Measurements from ENCODE around the gene FGF3.

Gene FGF3

DNA sequence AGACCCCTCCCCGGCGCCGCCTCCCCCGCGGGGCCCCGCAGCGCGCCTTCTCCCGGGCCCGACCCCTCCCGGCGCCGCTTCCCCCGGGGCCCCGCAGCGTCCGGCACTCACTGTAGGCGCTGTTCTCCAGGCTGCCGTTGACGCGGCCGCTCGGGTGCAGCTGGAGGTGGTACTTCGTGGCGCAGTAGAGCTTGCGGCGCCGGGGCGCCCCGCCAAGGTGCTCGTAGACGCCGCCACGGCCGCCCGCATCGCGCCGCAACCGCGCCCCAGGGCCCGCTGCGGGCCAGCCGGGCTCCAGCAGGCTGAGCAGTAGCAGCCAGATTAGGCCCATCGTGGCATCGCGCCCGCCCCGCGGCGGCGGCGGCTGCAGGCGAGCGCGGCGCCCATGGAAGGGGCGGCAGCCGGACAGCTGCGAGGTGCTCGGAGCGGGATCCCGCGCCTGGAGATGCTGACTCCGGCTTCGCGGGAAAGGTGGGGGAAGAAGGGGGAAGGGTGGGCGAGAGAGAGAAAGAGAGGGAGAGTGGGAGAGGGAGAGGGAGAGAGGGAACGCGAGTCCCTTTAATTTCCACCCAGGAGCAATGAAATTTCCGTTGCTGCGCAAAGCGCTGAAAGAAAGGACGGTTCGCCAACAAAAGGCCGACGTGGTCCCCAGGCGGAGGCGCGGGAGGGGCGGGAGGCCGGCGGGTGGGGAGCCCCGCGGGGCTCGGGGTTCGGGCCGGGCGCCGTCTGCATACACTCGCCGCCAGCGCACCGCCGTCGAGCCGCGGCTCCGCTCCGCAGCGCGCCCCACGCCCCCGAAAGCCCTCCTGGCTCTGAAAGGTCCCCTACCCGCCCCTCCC lies at the start of gene FGF3:
TSS of gene FGF3 (minus strand) at position 814 of the 839 bp plus-strand sequence. CDS start at position 331, 483 bp downstream.
- no peak for DNase-seq (ENCODE audit: low read depth, low spot score)

DNA sequence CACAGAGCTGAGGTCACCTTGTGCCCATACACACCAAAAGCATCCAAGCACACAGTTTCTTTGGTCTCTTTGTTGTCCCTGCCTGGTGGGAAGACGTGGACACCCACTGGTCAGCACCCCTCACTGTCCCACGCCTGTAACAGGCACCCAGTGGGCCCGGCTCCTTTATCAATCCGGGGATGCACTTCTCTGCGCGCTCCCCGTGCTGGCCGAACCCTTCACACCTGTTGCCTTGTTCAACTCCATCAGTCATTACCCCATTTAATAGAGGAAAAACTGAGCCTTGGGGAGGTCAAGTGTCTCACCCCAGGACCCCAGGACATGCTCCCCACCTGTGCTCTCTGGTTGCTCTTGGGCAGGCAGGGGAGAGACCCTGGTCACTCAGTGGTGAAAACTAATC lies 49.7 kb upstream of the FGF3 start:
- DNase-seq (ENCODE audit: low read depth, low spot score) = no peak

DNA sequence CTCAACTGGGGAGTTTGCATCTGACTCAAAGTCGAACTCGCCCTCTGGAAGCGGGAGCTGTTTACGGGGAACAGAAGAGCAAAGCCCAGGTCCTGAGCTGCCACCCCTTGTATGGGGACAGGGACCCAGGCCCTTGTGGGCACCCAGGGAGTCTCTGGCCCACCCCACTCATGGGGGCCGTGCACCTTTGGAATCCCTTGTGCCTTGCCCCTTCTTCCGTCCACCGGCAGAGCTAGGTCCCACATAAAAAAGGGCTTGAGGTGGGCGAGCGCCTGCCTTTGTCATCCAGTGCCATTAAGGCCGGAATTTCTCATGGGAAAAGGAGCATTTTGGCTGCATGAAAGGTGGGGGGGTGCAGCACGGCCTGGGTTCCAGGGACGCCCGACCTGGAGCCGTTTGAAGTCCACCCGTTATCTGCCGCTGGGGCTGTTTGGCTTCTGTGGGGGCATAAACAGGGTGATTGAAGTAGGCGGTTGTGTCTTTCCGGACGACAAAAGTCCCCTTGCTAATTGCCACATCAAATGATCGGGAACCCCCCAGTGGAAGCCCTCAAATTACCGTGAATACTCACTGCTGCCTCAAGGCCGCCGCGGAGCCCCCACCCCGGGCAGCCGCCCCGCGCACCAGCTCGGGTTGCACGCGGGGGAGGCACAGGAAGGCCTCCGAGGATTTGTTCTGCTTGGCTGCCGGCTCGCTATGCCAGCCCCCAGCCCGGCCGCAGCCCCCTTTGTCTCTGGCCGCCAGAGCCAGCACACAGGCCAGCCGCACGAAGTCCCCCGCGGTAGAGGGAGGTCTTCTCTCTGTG lies 49.0 kb upstream of the FGF3 start:
- no peak for DNase-seq (ENCODE audit: low read depth, low spot score)

DNA sequence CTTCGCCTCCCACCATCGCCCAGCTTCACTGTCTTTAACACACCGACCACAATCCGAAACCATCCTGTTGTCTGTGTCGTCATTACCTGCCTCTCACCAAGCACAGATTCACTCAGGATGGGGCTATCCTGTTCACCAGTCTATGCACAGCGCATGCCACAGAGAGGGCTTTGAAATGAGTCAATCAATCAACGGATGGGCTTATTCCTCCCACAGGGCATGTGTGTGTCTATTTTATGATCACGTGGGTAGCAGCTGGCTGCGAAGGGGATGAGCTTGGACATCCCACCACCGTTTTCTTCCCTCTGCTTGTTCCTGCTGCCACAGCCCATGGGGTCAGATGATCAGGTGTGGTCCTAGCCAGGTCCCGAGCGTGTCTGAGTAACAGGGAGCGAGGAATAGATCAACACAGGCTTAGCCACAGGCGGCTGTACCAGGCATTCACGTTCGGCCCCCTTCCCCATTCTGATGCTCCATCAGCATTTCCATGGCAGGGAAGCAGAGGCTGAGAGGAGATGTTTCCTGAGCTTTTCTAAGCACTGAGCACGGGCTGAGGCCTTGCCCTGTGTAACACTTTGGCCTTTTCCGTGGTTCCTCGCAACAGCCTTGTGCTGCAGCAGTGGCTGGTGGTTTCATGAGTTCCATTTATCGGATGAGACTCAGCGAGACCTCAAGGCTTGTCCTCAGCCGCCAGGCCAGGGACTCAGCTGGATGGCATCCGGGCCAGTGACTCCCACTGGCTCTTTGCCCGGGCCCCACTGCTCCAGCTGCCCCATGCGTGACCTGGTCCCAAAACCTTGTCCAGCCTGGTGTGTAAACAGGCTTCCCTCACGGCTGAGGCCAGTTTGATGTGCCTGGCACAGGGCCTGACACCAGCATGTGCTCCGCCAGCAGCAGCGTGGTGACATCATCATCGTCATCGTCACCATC lies 48.1 kb upstream of the FGF3 start:
- no peak for DNase-seq (ENCODE audit: low read depth, low spot score)

DNA sequence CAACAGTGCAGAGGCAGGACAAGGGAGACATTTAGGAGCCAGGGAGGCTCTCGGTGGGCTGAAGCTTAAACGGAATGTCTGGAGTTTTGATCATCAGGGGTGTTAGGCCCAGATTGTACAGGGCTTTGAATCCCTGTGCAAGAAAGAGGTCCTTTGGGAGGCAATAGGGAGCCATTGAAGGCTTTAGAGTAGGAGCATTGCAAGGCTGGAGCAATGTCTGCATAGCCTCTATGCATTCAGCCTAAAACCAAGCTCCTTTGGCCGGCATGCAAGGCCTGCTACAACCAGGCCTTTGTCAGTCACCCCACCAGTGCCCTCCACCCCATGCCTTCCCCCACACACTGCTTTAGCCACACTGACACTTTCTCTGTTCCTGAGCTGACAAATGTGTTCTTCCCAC lies 47.4 kb upstream of the FGF3 start:
- no peak for DNase-seq (ENCODE audit: low read depth, low spot score)

DNA sequence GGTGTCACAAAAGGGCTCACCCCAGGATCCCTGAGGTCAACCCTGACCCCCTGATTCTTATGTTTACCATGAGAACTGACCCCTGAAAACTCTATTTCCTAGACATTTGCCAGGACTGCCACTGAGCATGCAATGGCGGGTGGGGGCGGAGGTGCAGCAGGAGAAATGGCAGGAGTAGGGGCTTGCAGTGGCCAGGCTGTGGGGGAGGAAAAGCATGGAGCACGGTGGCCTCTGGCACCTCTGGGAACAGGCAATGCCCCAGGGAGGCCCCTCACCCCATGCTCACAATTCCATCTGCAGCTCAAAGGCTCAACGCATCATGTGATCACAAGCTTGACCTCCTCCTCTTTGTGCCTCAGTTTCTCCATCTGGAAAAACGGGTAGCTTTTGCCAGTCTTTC lies 46.5 kb upstream of the FGF3 start:
- DNase-seq (ENCODE audit: low read depth, low spot score) = no peak

DNA sequence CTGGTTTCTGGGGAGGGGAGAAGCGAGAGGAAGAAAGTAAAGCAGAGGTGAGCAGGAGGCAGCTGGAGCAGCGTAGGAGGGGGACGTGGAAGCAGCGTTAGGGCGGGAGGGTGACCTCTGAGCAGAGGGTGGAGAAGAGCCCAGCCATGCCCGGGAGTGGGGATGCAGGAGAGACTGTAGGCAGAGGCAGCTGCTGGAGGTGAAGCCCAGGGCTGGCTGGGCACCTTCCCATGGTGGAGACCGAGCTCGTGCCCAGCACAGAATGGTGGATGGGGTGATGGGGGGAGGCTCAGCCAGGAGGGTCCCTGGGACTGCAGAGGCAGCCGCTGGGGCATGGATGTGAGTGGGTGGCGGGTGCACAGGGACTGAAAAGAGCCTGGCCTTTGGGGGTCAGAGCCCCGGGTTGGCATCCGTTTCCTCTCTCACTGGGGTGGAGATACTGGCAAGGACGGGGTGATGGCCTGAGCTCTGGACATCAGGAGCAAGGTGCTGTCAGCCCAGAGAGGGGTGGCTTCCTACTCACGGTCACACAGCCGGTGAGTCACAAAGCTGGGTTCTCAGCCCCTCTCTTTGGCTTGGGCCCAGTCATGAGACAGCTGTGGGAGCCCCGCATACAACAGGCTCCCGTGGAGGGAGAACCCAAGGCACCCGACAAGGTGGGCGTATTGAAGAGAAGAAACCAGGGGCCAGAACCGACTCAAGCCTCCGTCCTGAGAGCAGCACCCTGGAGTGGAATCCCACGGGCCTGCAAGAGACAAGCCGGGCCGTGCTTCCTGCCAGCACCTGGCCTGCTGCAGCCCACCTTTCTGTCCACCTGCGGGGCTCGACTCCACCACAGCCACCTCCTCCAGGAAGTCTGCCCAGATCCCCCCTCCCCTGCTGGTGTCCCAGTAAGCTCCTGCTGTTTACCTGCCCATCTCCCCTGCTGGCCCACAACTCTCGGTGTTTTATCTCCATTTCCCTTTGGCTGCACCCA lies 45.8 kb upstream of the FGF3 start:
- no peak for DNase-seq (ENCODE audit: low read depth, low spot score)

DNA sequence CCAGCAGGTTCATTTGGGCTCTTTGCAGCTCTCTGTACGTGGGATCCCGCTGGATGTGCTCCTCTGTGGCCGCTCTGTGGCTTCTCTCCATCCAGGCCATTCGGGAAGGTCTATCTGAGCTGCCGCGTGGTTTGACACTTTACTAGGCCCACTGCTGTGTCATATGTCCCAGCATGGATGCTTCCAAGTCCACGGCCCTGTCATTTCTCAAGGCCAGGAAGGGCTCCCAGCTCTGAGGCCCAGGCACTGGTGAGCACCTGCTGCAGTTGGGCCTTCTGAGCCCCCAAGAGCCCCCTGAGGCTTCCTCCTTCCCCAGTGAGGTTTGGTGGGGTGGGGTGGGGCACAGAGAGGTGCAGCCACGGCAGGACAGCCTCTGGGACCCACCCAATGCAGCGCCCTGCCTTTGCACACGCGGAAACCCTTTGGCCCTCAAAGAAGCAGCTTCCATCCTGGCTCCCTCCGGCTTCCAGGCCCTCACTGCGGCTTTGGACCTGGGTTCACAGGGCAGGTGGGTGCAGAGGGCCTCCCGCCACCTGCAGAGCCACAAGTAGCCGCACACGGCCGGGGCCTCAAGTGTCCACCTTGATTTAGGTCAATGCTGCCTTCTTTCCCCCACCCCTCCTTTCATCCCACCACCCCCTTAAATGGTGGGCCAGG lies 44.5 kb upstream of the FGF3 start:
- no peak for DNase-seq (ENCODE audit: low read depth, low spot score)

DNA sequence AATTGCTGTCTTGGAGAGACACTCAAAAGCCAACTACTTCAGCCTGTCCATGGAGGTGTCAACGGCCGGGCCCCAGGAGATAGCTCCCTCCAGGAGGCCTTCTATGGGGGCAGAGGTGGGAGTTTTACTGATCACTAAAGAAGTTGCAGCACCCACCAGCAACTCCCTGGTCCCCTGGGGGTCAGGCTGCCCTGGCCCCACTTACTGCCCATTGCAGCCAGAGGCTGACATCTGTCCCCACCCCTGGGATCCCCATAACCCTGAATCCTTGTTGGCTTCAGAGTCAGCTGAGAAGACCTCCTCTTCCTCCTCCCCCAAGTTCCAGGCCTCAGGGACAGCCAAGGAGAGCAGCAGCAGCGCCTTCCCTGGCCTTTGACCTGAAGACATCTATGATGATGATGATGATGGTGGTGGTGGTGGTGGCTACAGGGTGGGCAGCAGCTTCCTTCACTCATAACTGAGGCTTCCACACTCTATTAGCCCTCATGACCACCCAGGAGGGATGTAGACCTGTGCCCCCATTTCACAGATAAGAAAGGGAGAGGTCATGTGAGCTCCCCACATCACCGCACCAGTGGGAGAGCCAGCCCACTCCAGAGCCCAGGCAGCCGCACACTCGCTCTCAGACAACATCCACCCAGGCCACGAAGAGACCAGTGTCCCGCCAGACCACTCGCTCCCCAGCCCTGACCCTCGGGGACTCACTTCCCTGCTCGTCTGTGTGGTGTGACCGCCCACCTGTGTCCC lies 43.8 kb upstream of the FGF3 start:
- no peak for DNase-seq (ENCODE audit: low read depth, low spot score)

DNA sequence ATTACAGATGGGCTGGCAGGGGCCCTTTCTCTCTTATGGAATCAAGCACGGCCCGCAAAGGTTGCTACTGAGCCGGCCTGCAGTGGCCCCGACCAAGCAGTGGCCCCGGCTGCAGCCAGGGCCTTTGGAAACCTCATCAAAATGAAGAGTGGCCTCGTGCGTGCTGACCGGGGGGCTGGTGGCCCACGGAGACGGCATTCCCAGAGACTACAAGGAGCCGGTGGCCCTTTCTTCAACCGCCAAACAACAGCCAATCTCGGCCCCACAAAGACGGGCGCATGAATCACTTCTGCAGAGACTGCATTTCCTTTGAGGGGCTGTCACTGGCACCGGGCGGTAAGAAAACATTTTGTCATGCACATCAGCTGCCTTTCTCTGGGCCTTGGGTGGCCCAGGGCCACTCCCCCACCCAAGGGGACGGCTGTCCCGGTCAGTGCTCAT lies 43.1 kb upstream of the FGF3 start:
- DNase-seq (ENCODE audit: low read depth, low spot score) = no peak

DNA sequence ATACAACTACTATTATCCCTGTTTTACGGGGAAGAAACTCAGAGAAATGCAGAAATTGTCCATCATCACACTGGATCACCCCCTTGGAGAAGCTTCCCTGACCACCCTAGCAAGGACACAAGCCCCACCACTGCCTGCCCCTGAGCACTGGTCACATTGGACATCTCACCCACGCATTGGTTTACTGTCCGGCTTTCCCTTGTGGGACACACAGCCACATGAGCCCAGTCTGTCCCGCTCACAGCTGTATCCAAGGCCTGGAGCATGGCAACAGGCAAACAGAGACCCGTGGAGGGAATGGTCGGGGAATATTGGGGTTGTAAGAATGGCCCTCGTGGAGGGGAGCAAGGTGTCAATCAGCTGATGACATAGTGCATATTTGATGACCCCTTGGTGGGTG lies 42.7 kb upstream of the FGF3 start:
- DNase-seq (ENCODE audit: low read depth, low spot score) = no peak

DNA sequence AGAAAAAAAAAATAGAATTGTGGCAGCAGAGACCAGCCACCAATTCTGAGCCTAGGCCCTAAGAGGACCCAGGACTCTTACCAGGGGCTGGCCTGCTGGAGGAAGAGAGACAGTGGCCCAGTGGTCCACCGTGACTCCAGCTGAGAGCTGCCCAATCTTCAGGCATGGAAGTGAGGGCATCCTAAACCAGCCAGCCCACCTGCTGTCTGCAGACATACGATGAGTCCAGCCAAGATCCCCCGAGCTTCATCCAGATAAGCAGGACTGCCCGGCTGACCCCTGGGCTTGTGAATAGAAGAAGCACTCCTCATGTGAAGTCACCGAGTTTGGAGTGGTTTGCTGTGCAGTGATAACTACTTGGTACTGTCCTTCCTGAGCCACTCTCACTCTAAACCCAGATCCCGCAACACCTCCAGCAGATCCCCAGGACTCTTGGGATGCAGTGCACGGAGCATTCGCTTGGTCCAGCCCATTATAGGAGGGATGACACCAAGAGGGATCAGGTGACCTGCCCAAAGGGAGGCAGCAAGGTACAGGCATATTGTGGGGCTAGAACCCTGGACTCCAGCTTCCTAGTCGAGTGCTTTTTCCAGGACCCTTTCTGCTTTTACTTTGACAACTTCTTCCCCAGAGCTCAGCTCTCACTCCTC lies 41.7 kb upstream of the FGF3 start:
- no peak for DNase-seq (ENCODE audit: low read depth, low spot score)

DNA sequence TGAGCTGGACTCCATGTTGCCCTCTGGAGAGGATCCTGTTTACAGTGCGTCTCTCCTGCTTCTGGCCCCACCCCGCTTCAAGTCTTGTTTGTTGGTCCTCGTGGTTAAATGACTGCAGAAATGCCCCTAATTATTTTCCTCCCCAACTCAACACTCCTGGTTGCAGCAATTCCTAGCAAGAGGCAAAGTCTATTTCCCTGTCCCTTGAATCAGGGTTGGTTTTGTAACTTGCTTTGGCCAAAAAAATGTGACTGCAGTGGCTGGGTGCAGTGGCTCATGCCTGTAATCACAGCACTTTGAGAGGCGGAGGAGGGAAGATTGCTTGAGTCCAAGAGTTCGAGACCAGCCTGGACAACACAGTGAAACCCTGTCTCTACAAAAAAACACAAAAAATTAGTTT lies 41.0 kb upstream of the FGF3 start:
- DNase-seq (ENCODE audit: low read depth, low spot score) = no peak

DNA sequence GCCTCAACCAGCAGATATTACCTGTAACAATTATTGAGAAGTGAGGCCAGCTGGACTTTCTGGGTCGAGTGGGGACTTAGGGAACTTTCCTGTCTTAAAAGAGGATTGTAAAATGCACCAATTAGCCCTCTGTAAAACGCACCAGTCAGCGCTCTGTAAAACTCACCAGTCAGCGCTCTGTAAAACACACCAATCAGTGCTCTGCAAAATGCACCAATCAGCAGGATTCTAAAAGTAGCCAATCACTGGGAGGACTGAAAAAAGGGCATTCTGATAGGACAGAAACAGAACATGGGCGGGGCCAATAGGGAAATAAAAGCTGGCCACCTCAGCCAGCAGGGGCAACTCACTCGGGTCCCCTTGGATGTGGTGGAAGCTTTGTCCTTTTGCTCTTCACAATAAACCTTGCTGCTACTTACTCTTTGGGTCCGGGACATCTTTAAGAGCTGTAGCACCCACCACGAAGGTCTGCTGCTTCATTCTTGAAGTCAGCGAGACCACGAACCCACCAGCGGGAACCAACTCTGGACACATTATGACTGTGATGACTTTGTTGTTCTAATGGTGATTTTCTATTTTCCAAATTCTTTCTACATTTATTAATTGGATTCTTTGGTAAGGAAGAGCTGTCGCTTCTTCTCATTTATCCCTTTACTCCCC lies 40.2 kb upstream of the FGF3 start:
- no peak for DNase-seq (ENCODE audit: low read depth, low spot score)

DNA sequence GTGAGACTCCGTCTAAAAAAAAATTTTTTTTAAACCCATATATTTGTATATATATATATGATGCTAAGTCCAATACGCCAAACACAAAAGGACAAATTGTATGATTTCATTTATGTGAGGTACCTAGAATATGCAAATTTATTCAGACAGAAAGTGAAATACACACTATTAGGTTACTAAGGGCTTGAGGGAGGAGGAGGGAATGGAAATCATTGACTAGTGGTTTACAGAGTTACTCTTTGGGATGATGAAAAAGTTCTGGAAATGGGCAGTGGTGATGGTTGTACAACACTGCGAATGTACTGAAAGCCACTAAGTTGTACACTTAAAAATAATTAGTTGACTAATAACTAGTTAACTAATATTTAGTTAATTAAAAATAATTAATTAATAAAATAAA lies 36.2 kb upstream of the FGF3 start:
- no peak for DNase-seq (ENCODE audit: low read depth, low spot score)

DNA sequence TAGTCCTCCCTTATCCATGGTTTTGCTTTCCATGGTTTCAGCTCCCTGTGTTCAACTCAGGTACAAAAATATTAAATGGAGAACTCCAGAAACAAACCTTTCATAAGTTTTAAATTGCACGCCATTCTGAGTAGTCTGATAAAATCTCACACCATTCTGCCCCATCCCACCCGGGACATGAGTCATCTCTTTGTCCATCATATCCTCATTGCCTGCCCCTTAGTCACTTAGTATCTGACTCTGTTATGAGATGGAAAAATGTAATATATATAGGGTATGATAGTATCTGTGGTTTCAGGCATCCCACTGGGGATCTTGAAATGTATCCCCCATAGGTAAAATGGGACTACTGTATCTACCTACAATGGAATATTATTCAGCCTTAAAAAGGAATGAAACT lies 35.5 kb upstream of the FGF3 start:
- DNase-seq (ENCODE audit: low read depth, low spot score) = no peak

DNA sequence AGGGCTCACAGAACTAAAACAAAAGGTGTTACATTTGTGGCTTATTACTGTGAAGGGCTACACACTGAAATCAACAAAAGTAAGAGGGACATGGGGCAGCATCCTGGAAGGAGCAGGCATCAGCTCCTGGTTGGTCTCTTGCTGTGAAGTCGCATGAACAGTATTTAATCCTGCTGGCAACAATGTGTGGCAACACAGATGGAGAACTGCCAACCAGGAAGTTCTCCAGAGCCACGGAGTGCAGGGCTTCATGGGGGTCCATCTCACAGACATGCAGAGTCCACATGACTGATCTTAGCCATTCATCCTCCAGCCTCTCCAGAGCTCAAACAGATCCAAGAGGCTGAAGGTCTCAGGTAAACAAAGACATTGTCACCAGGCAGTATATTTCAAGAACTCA lies 32.8 kb upstream of the FGF3 start:
- no peak for DNase-seq (ENCODE audit: low read depth, low spot score)

DNA sequence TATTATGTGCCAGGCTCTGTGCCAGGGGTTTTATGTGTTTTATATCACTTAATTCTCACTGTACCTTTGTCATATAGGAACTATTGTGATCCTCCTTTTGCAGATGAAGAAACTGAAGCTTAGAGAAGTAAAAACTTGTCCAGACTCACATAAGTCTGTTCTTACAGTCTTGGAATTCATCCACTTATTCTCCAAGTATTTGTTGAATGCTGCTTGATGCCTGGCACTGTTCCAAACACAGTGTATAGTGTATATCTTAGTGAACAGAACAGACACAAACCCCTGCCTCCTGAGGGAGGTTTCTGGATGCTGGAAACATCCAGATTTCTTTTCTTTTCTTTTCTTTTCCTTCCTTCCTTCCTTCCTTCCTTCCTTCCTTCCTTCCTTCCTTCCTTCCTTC lies 29.0 kb upstream of the FGF3 start:
- no peak for DNase-seq (ENCODE audit: low read depth, low spot score)

Measured in iPS DF 19.7 (cell line).